ENCODE measurements around the gene SLC44A1.

Gene SLC44A1

GRCh38 chr9:105232207-105232606 lies 12.2 kb upstream of the SLC44A1 start:
- TF ChIP-seq CTCF (IDR thresholded peaks at IDR 0.05) = no peak

GRCh38 chr9:105233873-105234272 lies 10.6 kb upstream of the SLC44A1 start:
- TF ChIP-seq CTCF (IDR thresholded peaks at IDR 0.05) = no peak

GRCh38 chr9:105236261-105236660 lies 8.2 kb upstream of the SLC44A1 start:
- no peak for TF ChIP-seq CTCF (IDR thresholded peaks at IDR 0.05)

- TF ChIP-seq CTCF (IDR thresholded peaks at IDR 0.05) = no peak
Measured at GRCh38 chr9:105237246-105237645, 7.2 kb upstream of the SLC44A1 start.

GRCh38 chr9:105238302-105238701 lies 6.1 kb upstream of the SLC44A1 start:
- no peak for TF ChIP-seq CTCF (IDR thresholded peaks at IDR 0.05)

- no peak for TF ChIP-seq CTCF (IDR thresholded peaks at IDR 0.05)
Measured at GRCh38 chr9:105241356-105242043, 3.0 kb upstream of the SLC44A1 start.

- no peak for TF ChIP-seq CTCF (IDR thresholded peaks at IDR 0.05)
Measured at GRCh38 chr9:105242062-105242461, 2.4 kb upstream of the SLC44A1 start.

- no peak for TF ChIP-seq CTCF (IDR thresholded peaks at IDR 0.05)
Measured at GRCh38 chr9:105242557-105242956, 1.9 kb upstream of the SLC44A1 start.

Data from LNCAP (cell line).